ENCODE data around the gene MPPE1.

DNA sequence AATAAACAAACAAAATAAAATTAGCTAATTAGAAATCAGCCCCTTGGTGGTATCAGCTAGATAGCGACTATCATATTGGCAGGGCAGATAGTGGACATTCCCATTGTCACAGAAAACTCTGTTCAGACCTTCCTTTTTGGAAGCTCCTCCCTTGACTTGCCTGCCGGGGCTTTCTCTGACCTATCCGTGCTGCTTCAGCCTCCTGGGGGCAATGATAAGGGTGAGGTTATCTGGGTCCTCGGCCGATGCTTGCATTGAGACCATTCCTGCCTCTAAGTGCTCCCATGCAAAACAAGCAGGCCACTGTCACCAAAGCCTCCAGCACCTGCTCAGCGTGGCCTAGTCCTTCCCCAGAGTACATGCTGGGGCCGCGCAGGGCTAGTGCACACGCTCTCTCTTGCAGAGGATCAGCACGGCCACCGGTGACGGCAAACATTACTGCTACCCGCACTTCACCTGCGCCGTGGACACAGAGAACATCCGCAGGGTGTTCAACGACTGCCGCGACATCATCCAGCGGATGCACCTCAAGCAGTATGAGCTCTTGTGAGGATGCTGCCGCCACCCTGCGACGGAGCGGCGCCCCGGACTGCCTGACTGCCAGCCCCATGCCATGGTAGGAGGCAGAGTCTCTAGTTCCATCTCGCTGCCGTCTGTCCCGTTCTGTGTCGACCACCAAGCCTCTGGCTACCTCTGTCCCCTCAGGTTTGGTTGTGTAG lies 27.4 kb downstream of the MPPE1 start:
- TF ChIP-seq POLR2A (IDR thresholded peaks at IDR 0.05) (no peak), EP300 (IDR thresholded peaks at IDR 0.05; ENCODE audit: low read depth) (no peak), POLR2AphosphoS5 (IDR thresholded peaks at IDR 0.05) (no peak)
- TF ChIP-seq, protein P1, sequence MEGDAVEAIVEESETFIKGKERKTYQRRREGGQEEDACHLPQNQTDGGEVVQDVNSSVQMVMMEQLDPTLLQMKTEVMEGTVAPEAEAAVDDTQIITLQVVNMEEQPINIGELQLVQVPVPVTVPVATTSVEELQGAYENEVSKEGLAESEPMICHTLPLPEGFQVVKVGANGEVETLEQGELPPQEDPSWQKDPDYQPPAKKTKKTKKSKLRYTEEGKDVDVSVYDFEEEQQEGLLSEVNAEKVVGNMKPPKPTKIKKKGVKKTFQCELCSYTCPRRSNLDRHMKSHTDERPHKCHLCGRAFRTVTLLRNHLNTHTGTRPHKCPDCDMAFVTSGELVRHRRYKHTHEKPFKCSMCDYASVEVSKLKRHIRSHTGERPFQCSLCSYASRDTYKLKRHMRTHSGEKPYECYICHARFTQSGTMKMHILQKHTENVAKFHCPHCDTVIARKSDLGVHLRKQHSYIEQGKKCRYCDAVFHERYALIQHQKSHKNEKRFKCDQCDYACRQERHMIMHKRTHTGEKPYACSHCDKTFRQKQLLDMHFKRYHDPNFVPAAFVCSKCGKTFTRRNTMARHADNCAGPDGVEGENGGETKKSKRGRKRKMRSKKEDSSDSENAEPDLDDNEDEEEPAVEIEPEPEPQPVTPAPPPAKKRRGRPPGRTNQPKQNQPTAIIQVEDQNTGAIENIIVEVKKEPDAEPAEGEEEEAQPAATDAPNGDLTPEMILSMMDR (IDR thresholded peaks at IDR 0.05), result no peak
